GM18499 (cell line): ENCODE results near the gene COL23A1.

Source experiments
- ATAC-seq: cut with Tn5 transposase; IDR thresholded peaks from one replicate; pipeline ENCODE4 v1.9.1; 2021; ENCODE audit warnings: moderate number of reproducible peaks; ENCODE audit not compliant: insufficient read depth, unreplicated experiment

Gene COL23A1

GRCh38 chr5:178353461-178353860 is 236.7 kb downstream of the COL23A1 start:
- ATAC-seq = no peak

GRCh38 chr5:178352035-178352349 is 238.2 kb downstream of the COL23A1 start:
- no peak for ATAC-seq

GRCh38 chr5:178351221-178352034 is 238.8 kb downstream of the COL23A1 start:
- no peak for ATAC-seq

- no peak for ATAC-seq
Measured at GRCh38 chr5:178350361-178351220, 239.6 kb downstream of the COL23A1 start.

GRCh38 chr5:178349625-178350353 is 240.4 kb downstream of the COL23A1 start:
- no peak for ATAC-seq

- ATAC-seq = no peak
Measured at GRCh38 chr5:178349075-178349511, 241.1 kb downstream of the COL23A1 start.

- no peak for ATAC-seq
Measured at GRCh38 chr5:178348356-178349074, 241.7 kb downstream of the COL23A1 start.

GRCh38 chr5:178347956-178348355 is 242.2 kb downstream of the COL23A1 start:
- no peak for ATAC-seq

- no peak for ATAC-seq
Measured at GRCh38 chr5:178346607-178347334, 243.4 kb downstream of the COL23A1 start.

- ATAC-seq = no peak
Measured at GRCh38 chr5:178343306-178343705, 246.9 kb downstream of the COL23A1 start.

GRCh38 chr5:178341851-178342140 is 248.4 kb downstream of the COL23A1 start:
- ATAC-seq = no peak

- ATAC-seq = no peak
Measured at GRCh38 chr5:178341091-178341850, 248.9 kb downstream of the COL23A1 start.

GRCh38 chr5:178340637-178341036 is 249.6 kb downstream of the COL23A1 start:
- ATAC-seq = no peak

GRCh38 chr5:178340187-178340586 is 250.0 kb downstream of the COL23A1 start:
- ATAC-seq = no peak

- no peak for ATAC-seq
Measured at GRCh38 chr5:178339272-178339671, 250.9 kb downstream of the COL23A1 start.

- no peak for ATAC-seq
Measured at GRCh38 chr5:178338750-178339144, 251.4 kb downstream of the COL23A1 start.

GRCh38 chr5:178338126-178338749 is 252.0 kb downstream of the COL23A1 start:
- ATAC-seq = no peak

GRCh38 chr5:178337334-178337741 is 252.9 kb downstream of the COL23A1 start:
- ATAC-seq = no peak

GRCh38 chr5:178336889-178337288 is 253.3 kb downstream of the COL23A1 start:
- ATAC-seq = no peak
